DMS153 treated with DMSO at 0.1 percent for 48 hours (cell line): ENCODE measurements around the gene AGAP5.
"Not testable (repeated sequence)": the region's sequence is repeated elsewhere in the genome, so short reads cannot be mapped to it uniquely, and the experiment has no call there.

Experiments
- DNase-seq: peaks from one replicate; lab custom pipeline; 2025; ENCODE audit not compliant: unreplicated experiment; lab: John Stamatoyannopoulos, UW

AGAP5 gene

DNA sequence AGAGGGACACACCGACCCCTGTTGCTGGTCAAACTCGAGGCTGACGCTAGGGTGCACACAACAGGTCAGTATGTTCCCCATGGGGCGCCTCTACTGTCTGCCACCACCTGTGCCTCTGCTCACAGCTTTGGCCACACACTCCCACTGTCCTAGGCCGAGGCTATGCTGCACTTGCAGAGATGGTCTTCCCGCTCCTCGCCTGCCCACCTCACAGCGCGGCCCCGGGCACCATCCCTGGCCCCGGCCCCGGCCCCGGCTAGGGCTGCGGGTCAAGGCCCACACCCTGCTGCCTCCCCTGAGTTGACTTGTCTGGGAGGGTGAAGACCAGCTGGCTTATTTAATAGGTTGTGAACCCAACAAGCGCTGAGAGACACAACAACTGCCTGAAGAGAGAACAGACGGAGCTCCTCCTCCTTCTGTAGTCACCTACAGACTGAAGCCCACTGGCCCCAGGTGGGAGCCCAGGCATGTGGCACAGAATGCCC lies at the start of gene AGAP5:
AGAP5 (minus strand) TSS at position 435 of the 485 bp plus-strand sequence; CDS start at position 81, 354 bp downstream.
- not testable (repeated sequence) for DNase-seq

DNA sequence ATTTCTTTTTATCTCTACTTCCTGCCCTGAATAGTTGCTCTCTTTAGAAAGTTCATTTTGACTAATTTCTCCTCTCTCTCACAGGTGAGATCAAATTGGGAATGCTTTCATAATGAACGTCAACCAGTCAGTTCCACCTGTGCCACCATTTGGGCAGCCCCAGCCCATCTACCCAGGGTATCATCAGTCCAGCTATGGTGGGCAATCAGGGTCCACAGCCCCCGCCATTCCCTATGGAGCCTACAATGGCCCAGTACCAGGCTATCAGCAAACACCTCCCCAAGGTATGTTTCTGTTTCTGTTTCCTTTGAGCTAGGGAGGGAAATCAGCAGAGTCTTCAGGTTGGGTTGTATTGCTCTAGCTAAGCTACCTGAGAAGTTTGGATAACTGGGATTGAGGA lies 48.8 kb upstream of the AGAP5 start:
- DNase-seq, result no peak

DNA sequence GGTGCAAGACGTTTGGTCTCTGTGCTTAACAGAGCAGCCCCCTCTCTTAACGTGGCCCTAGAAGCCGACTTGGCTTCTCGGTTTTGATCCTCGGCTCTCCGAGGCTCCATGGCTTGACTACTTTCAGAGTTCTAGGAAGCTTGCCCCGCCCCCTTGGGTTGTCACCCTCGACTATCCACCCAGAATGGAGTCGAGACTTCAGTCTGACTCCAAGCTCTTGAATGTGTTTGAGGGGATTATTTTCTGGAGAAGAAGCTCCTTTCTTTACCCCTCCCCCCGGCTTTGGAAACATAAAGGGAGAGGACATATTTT lies 46.7 kb upstream of the AGAP5 start:
- no peak for DNase-seq

DNA sequence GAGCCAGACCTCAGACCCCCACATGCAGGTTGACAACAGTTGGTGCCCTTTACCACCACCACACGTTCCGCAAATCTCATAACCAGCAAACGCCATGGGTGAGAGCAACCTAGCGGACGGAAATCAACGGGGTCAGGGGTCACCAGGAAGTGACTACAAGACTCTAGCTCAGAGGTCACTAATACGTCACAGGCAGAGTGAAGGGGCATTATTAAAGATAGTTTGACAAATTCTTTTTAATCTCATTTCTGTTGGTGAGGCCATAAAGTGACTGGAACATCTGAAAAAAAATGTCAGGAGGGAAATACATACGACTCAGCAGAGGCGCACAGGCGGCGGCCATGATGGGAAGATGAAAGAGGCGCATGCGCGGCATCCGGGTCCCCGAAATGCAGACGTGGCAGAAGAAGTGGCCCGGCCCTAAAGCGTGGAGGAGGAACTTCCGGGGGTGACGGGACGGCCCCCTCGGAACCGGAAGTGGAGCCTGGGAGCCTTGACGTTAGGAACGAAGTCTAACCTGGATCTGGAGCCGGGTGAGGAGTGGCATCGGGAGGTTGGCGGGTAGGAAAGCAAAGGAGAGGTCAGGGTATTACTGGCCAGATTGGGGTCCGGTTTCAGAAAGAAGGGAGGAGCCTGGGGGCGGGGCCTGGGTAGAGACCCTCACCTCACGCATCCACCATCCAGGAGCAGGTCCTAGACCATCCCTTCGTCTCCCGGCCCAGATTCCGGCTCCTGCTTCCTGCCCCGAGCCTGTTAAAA lies 46.2 kb upstream of the AGAP5 start, which contains the start of gene SEC24C:
SEC24C (plus strand) TSS at position 468 of the 759 bp plus-strand sequence. CDS start 2,461 bp downstream, outside the sequence.
- peak; percentile 96 for DNase-seq

DNA sequence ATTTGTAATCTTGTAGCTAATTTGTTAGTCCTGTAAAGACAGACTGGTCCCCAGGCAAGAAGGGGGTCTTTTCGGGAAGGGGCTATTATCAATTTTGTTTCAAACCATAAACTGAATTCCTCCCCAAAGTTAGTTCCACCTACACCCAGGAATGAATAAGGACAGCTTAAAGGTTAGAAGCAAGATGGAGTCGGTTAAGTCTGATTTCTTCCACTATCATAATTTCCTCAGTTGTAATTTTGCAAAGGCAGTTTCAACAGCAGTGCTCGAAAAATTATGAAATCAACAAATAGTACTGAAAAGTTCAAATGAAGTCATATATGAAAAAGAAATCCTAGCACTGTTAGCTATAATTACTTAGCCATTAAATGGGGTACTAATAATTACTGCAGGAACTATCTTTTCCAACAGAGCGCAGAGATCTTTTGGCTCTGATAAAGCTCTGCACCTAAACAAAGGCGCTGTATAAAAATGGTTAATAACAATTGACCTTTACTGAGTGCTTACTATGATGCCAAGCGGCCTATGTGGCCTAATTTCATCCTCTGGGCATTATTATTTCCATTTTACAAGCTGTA lies 45.5 kb upstream of the AGAP5 start:
- no peak for DNase-seq

DNA sequence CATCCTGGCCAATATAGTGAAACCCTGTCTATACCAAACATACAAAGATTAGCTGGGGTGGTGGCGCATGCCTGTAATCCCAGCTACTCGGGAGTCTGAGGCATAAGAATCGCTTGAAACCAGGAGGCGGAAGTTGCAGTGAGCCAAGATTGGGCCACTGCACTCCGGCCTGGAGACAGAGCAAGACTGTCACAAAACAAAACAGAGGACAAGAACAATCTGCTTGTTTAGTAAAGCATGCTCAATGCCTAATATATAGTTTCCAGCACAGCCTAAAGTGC lies 44.5 kb upstream of the AGAP5 start:
- DNase-seq, result no peak

DNA sequence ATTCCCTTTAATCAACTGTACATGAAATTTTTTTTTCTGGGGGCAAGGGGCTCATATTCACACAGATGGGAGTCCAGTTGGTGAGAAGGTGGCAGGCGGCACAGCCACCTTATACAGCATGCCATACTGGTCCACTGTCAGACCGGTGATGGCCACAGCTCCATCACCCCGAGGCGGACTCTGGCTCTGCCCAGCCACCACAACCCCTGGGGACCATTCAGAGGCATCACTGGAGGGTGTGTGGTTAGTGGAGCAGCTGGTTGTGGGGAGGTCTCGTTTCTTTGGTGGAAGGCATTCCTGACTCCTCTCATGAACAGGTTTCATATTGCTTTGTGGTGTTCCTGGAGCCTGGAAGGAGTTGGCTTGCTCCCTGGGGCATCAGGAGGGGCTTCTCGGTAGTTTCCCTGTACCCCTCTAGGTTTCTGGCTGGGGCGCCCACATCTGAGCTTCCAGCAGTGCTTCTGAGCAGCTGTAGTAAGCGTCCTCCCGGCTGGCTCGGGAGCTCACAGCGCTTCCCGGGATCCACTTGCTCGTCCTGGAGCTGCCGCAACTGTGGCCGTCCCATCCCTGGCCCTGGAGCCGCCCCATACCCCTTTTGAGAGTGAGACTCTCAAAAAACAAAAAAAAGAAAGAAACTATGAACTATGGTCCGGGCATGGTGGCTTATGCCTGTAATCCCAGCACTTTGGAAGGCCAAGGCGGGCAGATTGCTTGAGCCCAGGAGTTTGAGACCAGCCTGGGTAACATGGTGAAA lies 42.8 kb upstream of the AGAP5 start:
- DNase-seq, result not testable (repeated sequence)

DNA sequence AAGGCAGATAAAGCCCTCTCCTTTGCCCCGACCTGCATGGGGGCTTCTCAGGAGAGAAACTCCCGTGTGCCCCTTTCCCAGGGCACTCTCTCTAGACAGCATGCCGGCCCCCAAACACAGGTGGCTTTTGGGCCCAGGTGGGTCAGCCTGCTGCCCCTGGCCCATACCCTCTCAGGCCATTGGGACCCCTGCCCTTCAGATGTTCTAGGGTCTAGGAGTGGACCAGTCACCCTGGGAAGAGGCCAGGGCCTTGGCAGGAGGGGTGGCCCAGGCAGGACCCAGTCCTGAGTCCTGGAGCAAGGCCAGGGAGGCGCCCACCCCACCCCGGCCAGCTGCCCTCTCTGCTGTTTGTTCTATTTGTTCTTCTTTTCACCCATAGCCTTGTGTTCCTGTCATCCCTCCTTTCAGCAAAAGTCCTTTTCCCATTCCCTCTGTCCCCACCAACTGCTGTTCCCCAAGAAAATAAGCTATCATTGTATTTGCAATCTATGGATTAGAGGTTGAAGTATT lies 36.9 kb upstream of the AGAP5 start:
- DNase-seq, result no peak

DNA sequence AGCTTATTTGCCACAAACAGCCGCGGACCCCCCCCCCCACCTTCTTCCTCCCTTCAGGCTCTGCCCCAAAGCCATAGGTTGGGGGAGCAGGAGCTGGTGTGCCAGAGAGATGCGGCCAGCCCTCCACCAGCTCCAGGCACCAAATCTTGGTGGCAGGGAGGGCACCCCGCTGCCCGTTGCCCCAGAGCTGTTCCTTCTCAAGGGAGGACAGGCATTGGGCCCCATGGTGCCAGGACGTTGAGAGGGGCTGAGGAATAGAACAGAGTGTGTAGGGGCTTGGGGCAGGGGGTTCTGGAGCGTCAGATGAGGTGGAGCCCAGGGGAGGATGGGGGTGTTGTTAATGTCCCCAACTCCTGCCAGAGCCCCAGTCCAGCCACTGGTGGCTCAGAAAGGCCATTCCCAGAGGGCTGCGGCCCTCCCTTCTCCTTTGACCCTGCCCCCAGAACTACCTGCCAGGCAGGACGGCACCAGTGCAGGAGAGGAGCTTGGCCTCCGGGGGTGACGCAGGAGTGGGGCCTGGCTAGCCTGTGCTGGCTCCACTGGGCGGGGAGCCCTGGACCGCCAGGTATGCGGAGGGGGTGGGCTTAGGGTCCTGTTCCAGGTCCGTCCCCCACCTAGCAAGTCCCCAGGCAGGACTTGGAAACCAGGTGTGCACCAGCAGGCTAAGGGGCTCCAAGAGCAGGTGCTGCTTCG lies 36.3 kb upstream of the AGAP5 start:
- no peak for DNase-seq

DNA sequence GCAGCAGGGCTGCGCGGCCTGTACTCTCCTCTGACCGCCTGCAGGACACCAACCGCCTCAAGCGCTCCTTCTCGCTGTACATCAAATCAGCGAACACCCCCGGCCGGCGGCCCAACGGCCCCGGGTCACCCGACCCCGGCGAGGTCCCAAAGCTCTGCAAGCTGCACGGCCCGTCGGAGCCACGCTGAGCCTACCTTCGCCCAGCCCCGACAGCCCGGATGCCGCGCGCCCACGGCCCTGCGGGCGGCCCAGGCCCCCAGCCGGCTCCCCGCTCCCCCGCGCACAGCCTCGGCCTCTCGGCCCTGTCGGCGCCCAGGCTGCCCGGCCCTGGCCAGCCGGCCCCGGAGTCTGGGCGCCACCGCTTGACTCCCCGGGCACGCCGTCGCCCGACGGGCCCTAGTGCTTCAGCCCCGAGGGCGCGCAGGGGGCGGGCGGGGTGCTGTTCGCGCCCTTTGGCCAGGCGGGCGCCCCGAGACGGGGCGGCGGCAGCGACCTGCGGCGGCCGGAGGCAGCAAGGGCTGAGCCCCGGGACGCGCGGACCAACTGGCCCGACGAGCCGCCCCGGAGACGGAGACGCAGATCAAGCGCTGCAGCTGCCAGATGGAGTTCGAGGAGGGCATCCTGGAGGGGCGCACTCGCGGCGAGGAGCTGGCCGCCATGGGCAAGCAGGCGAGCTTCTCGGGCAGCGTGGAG lies 35.2 kb upstream of the AGAP5 start:
- DNase-seq, result no peak

DNA sequence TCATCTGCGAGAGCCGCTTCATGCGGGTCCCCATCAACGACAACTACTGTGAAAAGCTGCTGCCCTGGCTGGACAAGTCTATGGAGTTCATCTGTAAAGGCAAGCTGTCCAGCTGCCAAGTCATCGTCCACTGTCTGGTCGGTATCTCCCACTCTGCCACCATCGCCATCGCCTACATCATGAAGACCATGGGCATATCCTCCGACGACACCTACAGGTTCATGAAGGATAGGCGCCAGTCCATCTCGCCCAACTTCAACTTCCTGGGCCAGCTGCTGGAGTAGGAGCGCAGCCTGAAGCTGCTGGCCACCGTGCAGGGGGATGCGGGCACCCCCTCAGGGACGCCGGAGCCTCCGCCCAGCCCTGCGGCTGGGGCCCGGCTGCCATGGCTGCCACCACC lies 34.5 kb upstream of the AGAP5 start:
- DNase-seq, result no peak

DNA sequence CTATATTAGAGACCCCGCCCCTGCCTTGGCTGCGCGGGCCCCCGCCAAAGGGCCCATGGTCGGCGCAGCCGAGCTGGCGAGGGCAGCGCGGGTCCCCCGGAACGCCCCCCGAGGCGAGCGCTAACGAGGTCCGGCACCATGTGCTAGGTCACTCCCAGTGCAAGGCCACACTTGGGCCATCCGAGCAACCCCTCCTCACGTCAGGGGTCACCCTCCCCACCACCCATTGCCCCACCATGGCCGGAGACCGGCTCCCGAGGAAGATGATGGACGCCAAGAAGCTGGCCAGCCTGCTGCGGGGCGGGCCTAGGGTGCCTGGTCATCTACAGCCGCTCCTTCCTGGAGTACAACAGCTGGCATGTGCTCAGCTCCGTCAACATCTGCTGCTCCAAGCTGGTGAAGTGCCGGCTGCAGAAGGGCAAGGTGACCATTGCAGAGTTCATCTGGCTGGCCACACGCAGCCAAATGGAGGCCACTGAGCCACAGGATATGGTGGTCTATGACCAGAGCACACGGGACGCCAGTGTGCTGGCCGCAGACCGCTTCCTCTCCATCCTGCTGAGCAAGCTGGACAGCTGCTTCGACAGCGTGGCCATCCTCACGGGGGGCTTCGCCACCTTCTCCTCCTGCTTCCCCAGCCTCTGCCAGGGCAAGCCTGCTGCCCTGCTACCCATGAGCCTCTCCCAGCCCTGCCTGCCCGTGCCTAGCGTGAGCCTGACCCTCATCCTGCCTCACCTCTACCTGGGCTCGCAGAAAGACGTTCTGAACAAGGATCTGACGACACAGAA lies 33.9 kb upstream of the AGAP5 start:
- no peak for DNase-seq

DNA sequence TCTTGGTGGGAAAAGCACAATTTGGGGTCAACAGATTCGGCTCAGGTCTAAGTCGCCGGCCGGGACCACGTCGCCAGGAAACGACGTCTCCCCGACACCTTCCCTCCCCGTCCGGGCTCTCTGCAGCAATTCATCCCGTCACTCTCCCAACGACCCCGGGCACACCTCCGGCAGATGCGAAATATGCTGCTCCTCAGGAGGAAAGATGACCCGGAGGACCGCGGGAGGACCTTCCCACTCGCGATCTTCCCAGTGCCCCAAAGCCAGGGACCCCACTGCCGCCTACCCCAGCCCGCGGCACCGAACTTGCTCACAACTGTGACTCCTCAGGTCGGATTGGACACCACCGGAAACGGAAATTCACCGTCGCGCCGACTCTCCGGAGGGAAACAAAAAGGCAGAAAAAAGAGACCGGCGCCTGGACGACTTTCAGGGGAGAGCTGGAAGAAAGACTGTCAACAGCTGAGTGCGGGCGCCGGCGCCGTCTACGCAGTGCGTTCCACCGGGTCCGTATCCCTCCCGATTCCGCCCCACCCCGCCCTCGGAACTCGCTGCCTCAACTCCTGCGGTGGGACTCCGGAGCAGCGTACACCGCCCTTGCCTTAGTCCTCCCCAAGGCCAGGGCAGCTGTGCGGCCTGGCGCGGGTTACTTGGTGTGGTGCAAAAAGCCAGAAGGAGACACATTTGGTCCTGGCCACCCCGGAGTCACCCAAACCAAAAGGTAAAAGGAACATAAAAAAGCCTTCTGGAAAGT lies 32.4 kb upstream of the AGAP5 start:
- DNase-seq, result peak; percentile 61

DNA sequence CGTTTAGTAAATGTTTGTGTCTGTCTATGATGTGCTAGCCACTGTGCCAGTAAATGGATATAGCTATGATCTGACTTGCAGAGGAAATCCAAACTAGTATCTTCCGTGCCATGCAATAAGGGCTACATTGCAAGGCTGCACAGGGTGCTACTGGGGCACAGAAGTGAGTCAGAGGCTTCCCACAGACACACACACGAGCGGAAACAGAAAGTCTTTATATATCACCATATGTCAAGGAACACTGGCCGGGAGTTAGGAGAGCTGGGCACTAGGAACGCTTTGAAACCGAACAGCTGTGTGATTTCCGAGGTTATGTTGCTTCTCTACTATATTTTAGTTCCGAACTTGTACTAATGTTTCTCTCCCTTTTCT lies 31.9 kb upstream of the AGAP5 start:
- not testable (repeated sequence) for DNase-seq

DNA sequence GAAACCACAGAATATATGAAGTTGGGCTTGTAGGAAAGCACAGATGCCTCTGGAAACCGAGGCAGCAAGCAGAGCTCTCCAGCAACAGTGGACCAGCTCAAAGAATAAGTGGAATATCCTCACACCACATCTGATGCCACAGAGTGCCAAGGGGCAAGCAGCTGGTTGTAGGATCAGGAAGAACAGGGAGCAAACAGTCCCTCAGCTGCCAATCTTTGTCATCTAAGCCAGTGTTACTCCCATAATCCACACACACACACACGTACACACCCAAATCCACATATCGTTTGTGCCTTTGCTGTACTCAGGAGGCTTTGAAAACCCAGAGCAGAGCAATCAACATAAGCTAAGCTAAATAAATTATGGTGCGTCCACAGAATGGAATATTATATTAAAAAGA lies 25.6 kb upstream of the AGAP5 start:
- no peak for DNase-seq

DNA sequence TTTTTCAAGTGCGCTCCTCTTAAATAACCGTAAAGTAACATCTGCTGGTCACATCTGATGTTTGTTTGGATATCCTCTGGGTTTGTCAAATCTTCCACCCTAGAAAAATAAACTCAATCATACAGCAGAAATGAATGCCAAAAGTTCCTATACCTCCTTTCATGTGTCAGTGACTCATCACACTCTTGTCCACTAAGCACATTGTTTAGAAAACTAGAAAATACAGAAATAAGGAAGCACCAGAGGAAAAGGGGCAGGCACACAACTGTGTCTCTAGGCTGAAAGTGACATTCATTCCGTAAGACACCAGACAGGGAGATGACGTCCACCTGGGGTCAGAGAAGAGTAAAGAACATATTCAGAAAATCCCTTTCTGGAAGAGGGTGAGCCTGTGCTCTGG lies 22.7 kb upstream of the AGAP5 start:
- DNase-seq, result not testable (repeated sequence)

DNA sequence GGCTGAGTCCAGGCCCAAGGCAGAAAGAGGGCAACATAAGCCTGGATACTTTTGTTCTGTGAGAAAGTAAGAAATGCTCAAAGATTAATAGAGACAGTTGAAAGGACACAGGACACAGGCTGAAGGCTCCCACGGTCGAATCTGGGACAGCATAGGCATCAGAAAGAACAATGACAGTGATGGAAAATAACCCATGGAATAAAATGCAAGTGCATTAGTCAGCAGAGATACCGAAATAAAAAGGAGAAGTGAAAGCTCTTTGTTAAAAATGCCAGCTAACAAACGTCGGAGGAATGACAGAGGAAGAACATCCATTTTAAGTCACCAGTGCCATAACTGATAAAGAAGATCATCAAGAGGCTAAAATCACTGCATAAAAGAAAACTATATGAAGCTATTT lies 19.6 kb upstream of the AGAP5 start:
- DNase-seq, result no peak

DNA sequence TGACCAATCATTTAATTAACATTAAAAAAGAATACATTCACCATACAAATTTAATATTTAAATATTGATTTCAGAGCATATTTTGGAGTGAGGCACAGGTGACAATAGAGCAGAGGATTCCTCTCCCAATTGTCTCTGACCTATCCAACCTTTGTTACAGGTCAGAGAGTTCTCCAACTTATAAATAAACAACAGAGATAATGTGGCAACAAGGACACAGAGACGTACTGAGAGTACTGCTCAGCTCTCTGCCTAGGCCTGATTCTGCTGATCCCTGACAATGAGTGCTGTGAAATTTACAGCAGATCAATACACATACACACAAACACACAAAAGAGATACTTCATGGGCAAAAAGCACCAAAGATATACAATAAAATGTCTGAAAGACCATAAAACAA lies 18.3 kb upstream of the AGAP5 start:
- DNase-seq, result no peak
